ENCODE data around the gene FANCG.

Gene FANCG

GRCh38 chr9:35103660-35104191 lies 24.0 kb upstream of the FANCG start:
- DNase-seq (ENCODE audit: low read depth), result no peak

- DNase-seq (ENCODE audit: low read depth), result peak; percentile 89
These were observed 23.3 kb upstream of the FANCG start, which contains the start of gene STOML2 for GRCh38 chr9:35102769-35103659. TSS of gene STOML2 (minus strand) at chr9:35103131. CDS start at chr9:35103094, 37 bp downstream.

DNA sequence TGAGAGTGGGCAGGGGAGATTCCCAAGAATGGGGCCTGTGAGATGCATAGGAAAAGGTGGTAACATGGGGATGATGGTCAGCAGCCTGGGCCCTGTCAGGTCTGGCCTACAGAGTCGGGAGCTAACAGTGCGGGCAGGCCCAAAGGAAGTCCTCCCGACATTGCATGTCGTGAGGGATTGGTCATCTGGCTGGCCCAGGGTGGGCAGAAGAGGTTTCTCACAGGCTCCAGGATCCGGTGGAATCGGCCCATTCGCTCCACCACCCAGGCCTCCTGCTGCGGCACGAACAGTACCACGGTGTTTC lies 22.7 kb upstream of the FANCG start:
- no peak for DNase-seq (ENCODE audit: low read depth)

DNA sequence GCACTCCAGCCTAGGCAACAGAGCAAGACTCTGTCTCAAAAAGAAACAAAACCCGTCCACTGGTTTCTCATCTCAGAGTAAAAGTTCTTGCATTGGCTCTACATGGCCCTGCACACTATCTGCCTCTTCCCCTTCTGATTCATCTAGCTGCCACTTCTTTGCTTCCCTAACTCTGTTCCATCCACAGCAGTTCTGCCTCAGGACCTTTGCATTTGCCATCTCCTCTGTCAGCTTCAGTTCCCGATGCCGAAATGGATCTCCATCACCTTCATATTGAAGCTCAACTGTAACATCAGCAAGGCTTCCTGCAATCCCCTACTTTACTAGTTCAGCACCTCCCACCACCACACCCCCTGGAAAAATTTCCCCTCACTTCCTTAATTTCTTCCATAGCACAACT lies 17.8 kb upstream of the FANCG start:
- no peak for DNase-seq (ENCODE audit: low read depth)

- peak; percentile 84 for DNase-seq (ENCODE audit: low read depth)
These were observed 16.5 kb upstream of the FANCG start, which contains the start of gene PIGO for GRCh38 chr9:35096035-35096849. TSS of gene PIGO (minus strand) at chr9:35096591. CDS start at chr9:35095565, 1,026 bp downstream.

DNA sequence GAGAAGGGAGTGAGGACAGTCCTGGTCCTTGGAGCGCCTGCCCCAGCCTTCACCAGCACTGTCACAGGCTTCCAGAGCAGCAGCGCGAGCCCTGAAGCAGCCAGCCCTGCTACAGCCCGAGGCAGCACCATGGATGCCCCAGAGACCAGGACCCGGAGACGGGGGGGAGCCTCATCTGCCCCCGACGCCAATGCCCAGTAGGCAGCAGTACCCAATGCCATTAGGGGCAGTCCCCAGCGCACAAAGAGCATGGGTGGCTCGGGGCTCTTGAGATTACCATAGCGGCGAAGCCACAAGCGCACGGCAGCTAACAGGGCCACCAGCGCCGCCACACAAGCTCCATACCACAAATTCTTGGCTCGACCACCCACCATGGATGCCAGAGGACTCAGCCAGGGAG lies 11.8 kb upstream of the FANCG start:
- no peak for DNase-seq (ENCODE audit: low read depth)

- DNase-seq (ENCODE audit: low read depth), result no peak
These were observed 9.7 kb upstream of the FANCG start for GRCh38 chr9:35089434-35089833.

DNA sequence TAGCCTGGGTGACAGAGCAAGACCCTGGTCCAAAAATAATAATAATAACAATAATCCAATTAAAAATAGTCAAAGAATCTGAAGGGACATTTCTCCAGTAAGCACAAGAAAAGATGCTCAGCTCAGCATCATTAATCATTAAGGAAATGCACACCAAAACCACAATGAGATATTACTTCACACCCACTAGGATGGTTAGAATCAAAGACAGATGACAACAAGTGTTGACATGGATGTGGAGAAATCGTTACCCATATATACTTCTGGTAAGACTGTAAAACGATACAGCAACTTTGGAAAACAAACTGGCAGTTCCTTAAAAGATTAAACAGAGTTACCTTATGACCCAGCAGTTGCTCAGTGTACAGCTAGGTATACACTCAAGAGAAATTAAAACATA lies 5.3 kb upstream of the FANCG start:
- DNase-seq (ENCODE audit: low read depth), result no peak

DNA sequence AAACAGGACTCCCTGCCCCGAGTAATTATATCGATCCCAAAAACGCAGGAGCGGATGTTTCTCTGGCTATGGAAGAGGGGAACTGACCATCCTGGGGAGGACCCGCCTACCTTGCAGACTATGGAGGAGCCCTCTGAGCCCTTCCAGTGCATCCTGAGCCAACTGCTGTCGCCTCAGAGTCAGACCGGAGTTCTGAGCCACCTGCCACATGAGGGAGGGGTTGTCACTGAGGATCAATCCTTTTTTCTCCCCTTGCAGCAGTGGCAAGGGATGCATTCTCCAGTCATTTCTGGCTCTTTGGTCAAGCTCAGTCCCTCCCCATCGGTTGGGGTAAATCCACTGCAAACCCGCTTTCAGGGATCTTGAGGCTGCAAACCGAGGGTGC lies 709 bp downstream of the FANCG start:
- no peak for DNase-seq (ENCODE audit: low read depth)

- DNase-seq (ENCODE audit: low read depth), result no peak
These were observed 1.7 kb downstream of the FANCG start for GRCh38 chr9:35078066-35078465.

DNA sequence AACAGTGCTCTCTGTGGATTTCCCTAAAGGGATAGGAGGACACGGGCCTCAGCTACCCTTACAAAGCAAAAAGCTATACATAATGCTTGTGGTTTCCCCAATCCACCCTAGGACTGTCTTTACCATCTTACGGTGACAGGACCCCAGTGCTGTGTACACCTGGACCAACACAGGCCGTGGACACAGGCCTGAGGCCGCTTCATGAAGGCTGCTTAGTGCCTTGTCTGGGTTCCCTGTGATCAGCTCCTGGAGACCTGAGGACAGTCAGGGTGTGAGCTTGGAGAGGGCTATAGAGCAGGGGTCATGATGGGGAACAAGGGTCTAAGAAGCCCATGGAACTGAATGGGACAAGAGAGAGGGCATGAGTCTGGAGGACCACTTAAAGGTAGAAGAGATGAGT lies 2.9 kb downstream of the FANCG start:
- no peak for DNase-seq (ENCODE audit: low read depth)

DNA sequence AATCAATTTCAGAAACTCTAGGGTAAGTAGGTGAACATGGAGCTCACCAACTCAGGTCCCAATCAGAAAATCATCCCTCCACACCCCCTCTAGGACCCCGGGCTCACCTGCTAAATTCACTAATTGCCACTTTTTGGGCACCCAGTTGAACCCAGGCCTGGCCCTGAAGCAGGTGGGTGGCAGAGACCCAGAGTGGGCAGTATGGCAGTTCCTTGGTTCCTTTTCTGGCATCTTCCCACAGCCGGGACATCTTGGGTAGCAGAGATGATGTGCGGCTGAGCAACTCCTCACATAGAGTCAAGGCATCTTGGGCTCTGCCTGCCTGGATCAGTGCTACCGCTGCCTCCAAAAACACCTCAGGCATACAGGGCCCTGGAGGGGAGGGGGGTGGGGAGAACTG lies 4.4 kb downstream of the FANCG start:
- no peak for DNase-seq (ENCODE audit: low read depth)

DNA sequence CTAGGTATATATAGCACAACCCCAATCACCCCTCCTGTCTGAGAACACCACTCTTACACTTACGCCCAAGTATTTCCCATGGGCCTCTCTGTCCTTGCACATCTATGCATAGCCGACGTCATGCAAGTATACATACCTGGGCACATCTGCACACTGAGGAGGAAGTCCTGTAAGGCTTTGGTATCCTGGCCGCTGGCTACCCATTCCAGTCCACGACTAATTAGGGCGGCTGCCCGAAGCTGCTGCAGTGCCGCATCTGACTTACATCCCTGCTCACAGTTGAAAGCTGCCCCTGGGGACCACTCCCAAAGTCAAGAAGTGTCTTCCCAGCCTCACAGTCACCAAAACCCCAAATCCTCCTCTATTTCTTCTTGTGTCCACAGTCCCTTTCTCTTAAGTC lies 5.0 kb downstream of the FANCG start:
- no peak for DNase-seq (ENCODE audit: low read depth)

DNA sequence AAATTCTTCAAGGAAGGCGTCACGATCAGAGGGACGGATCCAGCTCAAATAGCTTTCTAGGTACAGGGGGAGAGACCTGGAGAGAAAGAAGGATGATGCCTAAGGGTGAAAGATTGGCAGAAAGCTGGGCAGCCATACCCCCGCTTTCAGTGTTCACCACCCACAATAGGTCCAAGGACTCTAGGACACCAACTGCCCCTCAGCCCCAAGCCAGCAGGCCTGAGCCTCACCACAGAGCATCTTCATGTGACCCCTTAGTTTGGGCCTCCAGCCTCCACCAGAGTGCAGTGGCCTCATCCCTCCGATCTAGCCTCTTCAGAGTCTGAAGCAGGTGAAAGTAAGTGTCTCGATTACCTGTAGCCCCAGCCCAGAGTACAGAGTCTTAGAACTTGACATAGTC lies 5.6 kb downstream of the FANCG start:
- no peak for DNase-seq (ENCODE audit: low read depth)

DNA sequence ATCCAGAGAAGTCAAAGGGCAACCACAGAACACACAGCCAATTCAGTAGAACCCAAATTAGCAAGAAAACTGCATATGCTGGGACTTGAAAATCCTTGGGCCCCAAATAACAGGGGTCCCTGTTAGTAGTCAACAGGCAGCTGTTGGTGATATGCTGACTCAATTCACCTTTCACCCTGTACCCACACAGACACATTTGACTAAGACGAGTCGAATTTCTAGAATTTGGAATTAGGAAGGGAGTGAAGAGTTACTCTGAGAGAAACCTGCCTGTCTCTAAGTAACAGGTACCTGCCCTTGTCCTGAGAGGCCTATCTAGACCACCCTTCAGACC lies 6.5 kb downstream of the FANCG start:
- DNase-seq (ENCODE audit: low read depth), result no peak

GRCh38 chr9:35072461-35073278 lies 7.1 kb downstream of the FANCG start, which contains the start of gene VCP:
TSS of gene VCP (minus strand) at chr9:35072625. CDS start at chr9:35072353, 272 bp downstream.
- peak; percentile 98 for DNase-seq (ENCODE audit: low read depth)

GRCh38 chr9:35071814-35072460 lies 7.8 kb downstream of the FANCG start:
- DNase-seq (ENCODE audit: low read depth), result peak; percentile 65

GRCh38 chr9:35070823-35071813 lies 8.6 kb downstream of the FANCG start:
- no peak for DNase-seq (ENCODE audit: low read depth)

DNA sequence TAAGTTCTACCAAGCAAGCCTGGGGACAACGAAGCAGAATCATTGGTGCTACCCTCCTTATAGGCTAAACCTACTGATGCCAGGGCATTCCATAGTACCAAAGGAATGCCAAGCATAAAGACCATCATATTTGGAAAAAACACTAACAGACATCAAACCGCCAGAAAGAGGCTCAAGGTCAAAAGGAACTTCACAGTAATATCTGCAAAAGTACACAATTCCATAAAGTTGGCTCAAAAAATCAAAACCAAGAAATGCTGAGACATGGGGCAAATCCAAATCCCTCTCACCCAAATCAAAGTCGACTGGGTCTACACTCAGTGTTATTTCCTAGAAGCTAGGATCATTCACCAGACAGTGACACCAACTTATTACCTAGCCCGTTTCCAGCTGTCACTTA lies 10.7 kb downstream of the FANCG start:
- DNase-seq (ENCODE audit: low read depth), result no peak

DNA sequence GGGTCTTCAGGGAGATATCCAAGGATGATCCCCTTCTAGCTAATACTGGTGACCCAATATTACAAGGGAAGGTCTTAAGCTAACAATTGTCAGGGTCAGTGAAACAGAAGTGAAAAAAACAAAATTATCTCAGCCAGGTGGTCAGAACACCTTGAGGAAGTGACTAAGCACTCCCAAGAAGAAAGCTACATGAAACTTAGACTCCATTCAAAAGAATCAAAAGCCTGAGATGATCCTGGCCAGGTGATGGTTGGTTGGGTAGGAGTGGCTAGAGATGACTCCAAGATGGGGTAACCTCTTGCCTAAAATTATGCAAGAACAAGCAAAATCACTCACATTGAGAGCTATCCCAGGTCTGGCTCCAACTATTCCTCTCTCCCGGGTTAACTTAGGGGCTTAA lies 12.7 kb downstream of the FANCG start:
- no peak for DNase-seq (ENCODE audit: low read depth)

All from T-helper 22 cell (primary cell).